NT2/D1 (cell line): ENCODE results near the gene EGFR.

ENCODE experiments used
- DNase-seq: peaks from one replicate; pipeline ENCODE4 v3.0.0-alpha.2; 2011; ENCODE audit warnings: low read depth, low spot score
- H3K27me3 ChIP-seq: 2 replicates; pipeline ENCODE4 v1.6.0; 2011; ENCODE audit warnings: mild to moderate bottlenecking; ENCODE audit not compliant: insufficient read length, insufficient read depth
- H3K36me3 ChIP-seq: 2 replicates; pipeline ENCODE4 v1.6.1; 2011; ENCODE audit warnings: mild to moderate bottlenecking, low read length, mixed read lengths; ENCODE audit not compliant: insufficient read depth, insufficient read length
- H3K4me1 ChIP-seq: 2 replicates; pipeline ENCODE4 v1.5.1; 2011; ENCODE audit not compliant: insufficient read depth, insufficient read length
- H3K4me3 ChIP-seq: 2 replicates; pipeline ENCODE4 v1.5.1; 2011; ENCODE audit warnings: low read depth; ENCODE audit not compliant: insufficient read length
- H3K9ac ChIP-seq: 2 replicates; pipeline ENCODE4 v1.6.0; 2011; ENCODE audit warnings: low read depth; ENCODE audit not compliant: insufficient read length
- H3K9me3 ChIP-seq: 2 replicates; pipeline ENCODE4 v1.5.1; 2011; ENCODE audit warnings: mild to moderate bottlenecking, low read length; ENCODE audit not compliant: insufficient read depth
- SUZ12 ChIP-seq: IDR thresholded peaks from 2 replicates; pipeline ENCODE4 v1.6.1; 2011; ENCODE audit not compliant: insufficient read length, insufficient read depth; ENCODE audit errors: extremely low read depth
- YY1 ChIP-seq: IDR thresholded peaks from 2 replicates; pipeline ENCODE4 v1.6.1; 2011; ENCODE audit not compliant: insufficient read length, insufficient read depth
- ZNF274 ChIP-seq: IDR thresholded peaks from 2 replicates; pipeline ENCODE4 v1.6.1; 2011; ENCODE audit warnings: mild to moderate bottlenecking, low read depth, low read length

Gene EGFR

GRCh38 chr7:55124989-55125875 lies 106.4 kb downstream of the EGFR start:
- peaks cover 5% of the 10 kb centered on the region for H3K4me1 ChIP-seq
- no peak for DNase-seq

GRCh38 chr7:55127135-55127551 lies 108.3 kb downstream of the EGFR start:
- H3K36me3 ChIP-seq: no peaks in the 10 kb centered on the region
- DNase-seq: no peak
- H3K27me3 ChIP-seq: no peaks in the 10 kb centered on the region
- no peak overlapping the region for H3K4me3 ChIP-seq
- H3K9me3 ChIP-seq: no peaks in the 10 kb centered on the region
- no peak overlapping the region for H3K9ac ChIP-seq
- TF ChIP-seq SUZ12 (no peak), YY1 (no peak), ZNF274 (no peak)
- peaks cover 16% of the 10 kb centered on the region for H3K4me1 ChIP-seq

More at GRCh38 chr7:55124989-55125875, 106.4 kb downstream of the EGFR start:
- TF ChIP-seq ZNF274 (no peak), YY1 (no peak), SUZ12 (no peak)
- no peaks in the 10 kb centered on the region for H3K9me3 ChIP-seq
- H3K9ac ChIP-seq: no peak overlapping the region
- H3K4me3 ChIP-seq: no peak overlapping the region
- H3K27me3 ChIP-seq: no peaks in the 10 kb centered on the region
- no peaks in the 10 kb centered on the region for H3K36me3 ChIP-seq

DNA sequence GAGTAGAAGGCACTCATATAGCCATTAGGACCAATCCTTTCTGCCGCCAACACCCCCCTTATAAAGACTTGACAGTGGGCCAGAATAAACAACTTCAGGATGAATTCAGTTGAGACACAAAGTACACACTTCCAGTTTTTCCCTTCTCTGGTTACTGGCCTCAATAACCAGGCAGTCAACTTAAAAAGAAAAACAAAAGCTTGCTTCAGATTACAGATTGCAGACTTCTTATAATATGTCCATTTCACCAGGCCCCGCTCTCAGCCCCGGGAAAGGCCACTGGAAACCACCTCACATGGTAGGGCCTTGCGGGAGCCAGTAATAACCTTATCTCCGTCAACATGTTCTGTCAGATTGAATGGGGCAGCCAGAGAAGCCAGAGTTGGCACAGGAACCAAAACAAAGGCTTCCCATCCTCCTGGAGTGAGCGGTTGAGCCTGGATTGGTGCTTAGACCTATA lies 108.8 kb downstream of the EGFR start:
- no peak overlapping the region for H3K4me3 ChIP-seq
- no peak for DNase-seq
- no peaks in the 10 kb centered on the region for H3K36me3 ChIP-seq
- no peak overlapping the region for H3K9ac ChIP-seq
- H3K4me1 ChIP-seq: peaks cover 16% of the 10 kb centered on the region
- no peaks in the 10 kb centered on the region for H3K9me3 ChIP-seq
- no peak for TF ChIP-seq ZNF274
- TF ChIP-seq YY1: no peak
- TF ChIP-seq SUZ12: no peak
- H3K27me3 ChIP-seq: no peaks in the 10 kb centered on the region

- H3K9me3 ChIP-seq: no peaks in the 10 kb centered on the region
- H3K4me3 ChIP-seq: no peak overlapping the region
- H3K27me3 ChIP-seq: no peaks in the 10 kb centered on the region
- no peak for DNase-seq
- H3K9ac ChIP-seq: no peak overlapping the region
- no peaks in the 10 kb centered on the region for H3K36me3 ChIP-seq
- H3K4me1 ChIP-seq: peaks cover 20% of the 10 kb centered on the region
- TF ChIP-seq YY1 (no peak), SUZ12 (no peak), ZNF274 (no peak)
Measured at GRCh38 chr7:55128693-55129394, 110.0 kb downstream of the EGFR start.

GRCh38 chr7:55129541-55130394 lies 111.0 kb downstream of the EGFR start:
- Histone ChIP-seq H3K4me3 (no peak overlapping the region), H3K27me3 (no peaks in the 10 kb centered on the region), H3K36me3 (no peaks in the 10 kb centered on the region), H3K9ac (no peak overlapping the region), H3K9me3 (no peaks in the 10 kb centered on the region), H3K4me1 (peaks cover 20% of the 10 kb centered on the region)
- DNase-seq: no peak
- no peak for TF ChIP-seq SUZ12

DNA sequence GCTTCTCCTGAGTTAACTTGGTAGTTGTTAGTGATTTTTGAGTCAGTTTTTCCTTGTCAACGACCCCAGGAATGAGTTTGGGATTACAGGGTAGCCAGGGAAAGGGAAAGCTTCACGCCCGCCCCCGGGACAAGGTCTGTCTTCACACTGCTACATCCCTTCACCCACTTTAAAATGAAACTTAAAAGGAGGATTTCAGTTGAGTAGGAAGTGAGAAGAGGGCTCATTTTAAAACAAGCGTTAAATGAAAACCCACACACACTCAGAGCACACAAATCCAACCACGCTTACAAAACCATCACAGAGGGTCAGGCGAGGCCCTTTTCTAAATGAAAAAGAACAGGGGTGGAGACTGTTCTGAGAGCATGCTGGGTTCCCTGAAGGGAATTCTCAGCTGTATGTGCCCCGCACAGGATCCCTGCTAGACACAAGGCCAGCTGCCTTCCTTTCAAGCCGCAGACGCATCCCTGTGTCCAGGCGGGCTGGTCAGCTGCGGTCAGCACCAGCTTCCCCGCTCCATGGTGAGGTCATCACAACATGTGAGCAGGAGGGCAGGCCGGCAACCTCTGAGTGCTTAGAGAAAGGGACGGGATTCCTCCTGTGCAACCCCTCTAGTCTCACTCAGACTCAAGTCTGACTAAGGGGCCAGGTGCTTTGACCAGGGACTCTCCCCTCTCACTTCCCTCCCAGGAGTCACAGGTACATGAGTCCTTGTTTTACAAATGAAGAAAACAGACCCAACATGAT lies 111.8 kb downstream of the EGFR start:
- H3K4me1 ChIP-seq: peaks cover 20% of the 10 kb centered on the region
- H3K4me3 ChIP-seq: no peak overlapping the region
- H3K9me3 ChIP-seq: no peaks in the 10 kb centered on the region
- no peak for TF ChIP-seq ZNF274
- no peak for TF ChIP-seq YY1
- TF ChIP-seq SUZ12: no peak
- DNase-seq: no peak
- no peak overlapping the region for H3K9ac ChIP-seq
- no peaks in the 10 kb centered on the region for H3K27me3 ChIP-seq
- no peaks in the 10 kb centered on the region for H3K36me3 ChIP-seq
